Skeletal muscle satellite cell (primary cell): ENCODE data around the gene SLC16A12.
A peak's percentile ranks its signal among the peaks of the same experiment; 100 is the strongest.

Experiments
- H3K27me3 ChIP-seq: 2 replicates; pipeline ENCODE4 v1.7.0; 2013; ENCODE audit warnings: low read length; ENCODE audit not compliant: control insufficient read depth, insufficient read depth
- H3K36me3 ChIP-seq: 2 replicates; pipeline ENCODE4 v1.7.0; 2013; ENCODE audit warnings: mild to moderate bottlenecking, control low read depth, low read length; ENCODE audit not compliant: insufficient read depth
- H3K4me1 ChIP-seq: 2 replicates; pipeline ENCODE4 v1.7.0; 2013; ENCODE audit warnings: low read length; ENCODE audit not compliant: control insufficient read depth, insufficient read depth
- H3K4me2 ChIP-seq: 2 replicates; pipeline ENCODE4 v1.7.0; 2013; ENCODE audit warnings: mild to moderate bottlenecking, low read length
- H3K4me3 ChIP-seq: 2 replicates; pipeline ENCODE4 v1.7.0; 2013; ENCODE audit warnings: low read length
- H3K9ac ChIP-seq: 2 replicates; pipeline ENCODE4 v1.7.0; 2013; ENCODE audit warnings: mild to moderate bottlenecking, low read depth, low read length, moderate library complexity
- H3K9me3 ChIP-seq: replicated peaks from 2 replicates; pipeline ENCODE4 v1.7.0; 2013; ENCODE audit warnings: mild to moderate bottlenecking, control low read depth, low read length

Gene SLC16A12

DNA sequence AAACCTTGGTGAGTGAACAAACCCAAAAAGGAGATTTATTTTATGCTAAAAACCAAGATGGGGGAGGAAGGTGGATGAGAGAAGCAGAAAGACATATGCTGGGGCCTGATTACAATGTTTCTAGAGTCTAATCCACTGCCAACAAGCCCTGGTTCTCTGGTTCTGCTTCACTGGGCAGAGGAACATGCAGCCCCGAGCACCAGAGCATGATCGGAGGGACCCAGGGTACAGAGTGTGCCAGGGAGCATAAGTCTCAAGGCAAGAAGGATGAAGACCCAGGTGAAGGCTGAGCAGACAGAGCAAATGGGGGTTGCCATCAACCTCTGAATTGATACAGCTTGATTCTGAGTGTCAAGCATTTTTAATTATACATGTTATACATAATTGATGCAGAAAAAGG, 30.7 kb downstream of the SLC16A12 start:
- no peaks in the 10 kb centered on the region for H3K9me3 ChIP-seq
- H3K4me1 ChIP-seq = peaks cover 21% of the 10 kb centered on the region
- H3K4me3 ChIP-seq = no peak overlapping the region
- no peak overlapping the region for H3K9ac ChIP-seq
- H3K36me3 ChIP-seq = no peaks in the 10 kb centered on the region
- no peaks in the 10 kb centered on the region for H3K27me3 ChIP-seq
- no peak overlapping the region for H3K4me2 ChIP-seq

GRCh38 chr10:89503652-89504370, 31.6 kb downstream of the SLC16A12 start:
- H3K4me3 ChIP-seq = no peak overlapping the region
- no peaks in the 10 kb centered on the region for H3K36me3 ChIP-seq
- no peaks in the 10 kb centered on the region for H3K9me3 ChIP-seq
- no peak overlapping the region for H3K9ac ChIP-seq
- no peak overlapping the region for H3K4me2 ChIP-seq
- no peaks in the 10 kb centered on the region for H3K27me3 ChIP-seq
- H3K4me1 ChIP-seq = peaks cover 21% of the 10 kb centered on the region

GRCh38 chr10:89503151-89503550, 32.2 kb downstream of the SLC16A12 start:
- Histone ChIP-seq H3K36me3 (no peaks in the 10 kb centered on the region), H3K27me3 (no peaks in the 10 kb centered on the region), H3K4me2 (no peak overlapping the region), H3K4me1 (peaks cover 21% of the 10 kb centered on the region), H3K9ac (no peak overlapping the region), H3K4me3 (no peak overlapping the region), H3K9me3 (no peaks in the 10 kb centered on the region)

GRCh38 chr10:89502549-89502948, 32.8 kb downstream of the SLC16A12 start:
- Histone ChIP-seq H3K36me3 (no peaks in the 10 kb centered on the region), H3K4me2 (no peak overlapping the region), H3K9me3 (no peaks in the 10 kb centered on the region)

GRCh38 chr10:89494575-89494974, 40.8 kb downstream of the SLC16A12 start:
- Histone ChIP-seq H3K27me3 (no peaks in the 10 kb centered on the region), H3K4me1 (peaks cover 4% of the 10 kb centered on the region), H3K9ac (no peak overlapping the region), H3K9me3 (no peaks in the 10 kb centered on the region), H3K36me3 (no peaks in the 10 kb centered on the region), H3K4me3 (no peak overlapping the region), H3K4me2 (no peak overlapping the region)

More at GRCh38 chr10:89502549-89502948, 32.8 kb downstream of the SLC16A12 start:
- peaks cover 21% of the 10 kb centered on the region for H3K4me1 ChIP-seq
- H3K4me3 ChIP-seq = no peak overlapping the region
- H3K27me3 ChIP-seq = no peaks in the 10 kb centered on the region
- H3K9ac ChIP-seq = no peak overlapping the region

DNA sequence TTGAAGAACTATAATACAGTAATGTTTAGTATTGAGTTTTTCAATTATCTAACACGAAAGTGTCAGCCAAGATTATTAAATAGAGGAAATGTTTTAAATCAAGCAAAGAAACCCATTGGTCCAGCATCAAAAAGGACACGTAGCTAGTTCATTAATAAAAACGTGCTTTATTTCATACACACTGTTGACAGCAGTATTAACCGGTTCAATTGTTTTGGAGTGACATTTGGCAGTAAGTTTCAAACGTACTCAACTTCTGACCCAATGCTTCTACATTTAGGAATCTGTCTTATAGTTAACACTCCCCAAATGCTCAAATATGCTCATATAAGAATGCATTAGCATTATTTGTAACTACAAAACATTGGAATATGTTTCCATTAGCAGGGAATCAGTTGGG, 41.3 kb downstream of the SLC16A12 start:
- Histone ChIP-seq H3K4me2 (no peak overlapping the region), H3K9me3 (no peaks in the 10 kb centered on the region), H3K4me3 (no peak overlapping the region), H3K9ac (no peak overlapping the region), H3K27me3 (no peaks in the 10 kb centered on the region), H3K4me1 (peaks cover 4% of the 10 kb centered on the region), H3K36me3 (no peaks in the 10 kb centered on the region)

DNA sequence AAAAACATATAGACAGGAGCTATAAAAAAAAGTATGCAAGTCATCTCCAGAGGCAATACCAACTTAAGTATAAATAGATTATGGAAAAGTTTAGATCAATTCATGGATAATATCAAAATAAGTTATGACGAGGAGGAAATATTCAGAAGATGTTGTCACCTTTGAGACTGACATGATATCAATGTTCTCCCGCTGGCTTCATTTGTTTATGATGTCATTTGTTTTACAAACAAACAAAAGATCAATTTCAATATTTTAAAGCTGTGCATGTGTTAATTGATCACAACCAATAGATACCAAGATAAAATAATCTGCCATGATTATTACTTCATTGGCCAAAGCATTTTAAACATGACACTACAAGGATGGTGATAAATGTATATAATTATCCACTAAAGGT, 43.5 kb downstream of the SLC16A12 start:
- Histone ChIP-seq H3K4me1 (peaks cover 4% of the 10 kb centered on the region), H3K4me2 (no peak overlapping the region), H3K9me3 (no peaks in the 10 kb centered on the region), H3K9ac (no peak overlapping the region), H3K27me3 (no peaks in the 10 kb centered on the region), H3K36me3 (no peaks in the 10 kb centered on the region), H3K4me3 (no peak overlapping the region)

GRCh38 chr10:89490596-89491335, 44.6 kb downstream of the SLC16A12 start:
- Histone ChIP-seq H3K4me2 (no peak overlapping the region), H3K9ac (no peak overlapping the region), H3K27me3 (no peaks in the 10 kb centered on the region), H3K36me3 (no peaks in the 10 kb centered on the region), H3K4me1 (peaks cover 4% of the 10 kb centered on the region), H3K4me3 (no peak overlapping the region), H3K9me3 (no peaks in the 10 kb centered on the region)

DNA sequence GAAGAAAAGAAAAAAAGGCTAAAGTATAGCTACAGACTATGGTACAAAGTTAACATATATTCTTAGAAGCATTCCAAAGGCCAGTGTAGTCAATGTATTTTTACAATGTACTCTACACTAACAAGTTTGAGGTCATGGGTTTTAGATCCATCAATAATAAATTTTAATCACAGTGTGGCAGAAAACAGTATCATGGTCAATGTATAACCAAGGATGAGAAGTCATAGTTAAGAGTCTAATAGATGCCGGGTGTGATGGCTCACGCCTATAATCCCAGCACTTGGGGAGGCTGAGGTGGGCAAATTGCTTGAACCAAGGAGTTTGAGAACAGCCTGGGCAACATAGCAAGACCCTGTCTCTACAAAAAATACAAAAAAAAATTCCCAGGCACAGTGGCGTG, 53.1 kb downstream of the SLC16A12 start:
- no peaks in the 10 kb centered on the region for H3K9me3 ChIP-seq
- H3K9ac ChIP-seq = peak overlapping the region; percentile 86
- H3K27me3 ChIP-seq = no peaks in the 10 kb centered on the region
- H3K4me1 ChIP-seq = peaks cover 47% of the 10 kb centered on the region
- peak overlapping the region; percentile 51 for H3K4me2 ChIP-seq
- no peaks in the 10 kb centered on the region for H3K36me3 ChIP-seq
- H3K4me3 ChIP-seq = no peak overlapping the region

DNA sequence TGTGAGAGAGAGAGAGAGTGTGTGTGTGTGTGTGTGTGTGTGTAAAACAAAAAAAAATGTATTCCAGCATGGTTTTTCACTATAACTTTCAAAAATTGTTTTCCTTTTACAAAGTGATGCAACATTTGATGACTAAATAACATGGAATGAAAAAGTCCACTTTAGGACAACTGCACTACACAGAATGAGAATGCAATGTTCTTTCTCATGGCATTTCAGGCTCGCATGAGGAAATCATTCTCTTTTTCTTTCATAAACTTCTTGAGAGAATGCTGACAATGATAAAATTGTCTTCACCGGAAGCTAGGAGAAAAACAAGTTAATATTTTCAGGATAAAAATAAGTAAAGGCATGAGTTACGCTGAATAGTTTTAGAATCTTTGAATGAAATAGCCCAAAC, 53.7 kb downstream of the SLC16A12 start:
- Histone ChIP-seq H3K4me2 (peak overlapping the region; percentile 51), H3K27me3 (no peaks in the 10 kb centered on the region), H3K4me3 (no peak overlapping the region), H3K9ac (peak overlapping the region; percentile 86), H3K4me1 (peaks cover 52% of the 10 kb centered on the region), H3K36me3 (no peaks in the 10 kb centered on the region), H3K9me3 (no peaks in the 10 kb centered on the region)

DNA sequence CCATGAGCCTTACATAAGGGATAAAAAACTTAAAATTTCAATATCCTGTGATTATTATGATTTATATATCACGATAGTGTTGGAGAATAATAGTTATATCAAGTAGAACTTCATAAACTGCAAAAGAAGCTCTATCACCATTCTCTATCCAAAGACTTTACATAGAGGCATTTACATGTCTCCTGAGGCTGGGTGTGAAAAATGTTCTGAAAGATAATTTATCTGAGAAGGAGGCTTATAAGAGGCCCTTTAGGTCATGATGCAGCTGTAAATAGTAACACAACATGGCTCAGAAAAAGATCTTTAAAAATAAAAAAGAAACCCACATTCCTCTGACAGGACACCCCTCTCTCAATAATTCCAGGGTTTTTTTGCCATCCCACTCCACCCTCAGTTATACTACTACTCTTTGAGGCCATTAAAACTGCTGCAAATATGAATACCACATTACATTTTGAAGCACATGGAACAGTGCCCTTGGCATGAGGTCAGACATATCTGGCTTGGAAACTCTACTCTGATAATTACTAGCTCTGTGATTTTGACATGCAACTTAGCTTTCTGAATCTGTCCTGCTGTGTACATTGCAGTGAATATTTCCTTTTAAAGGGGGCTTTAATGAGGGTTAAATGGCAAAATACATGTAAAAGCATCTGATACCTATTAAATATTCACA, 55.5 kb downstream of the SLC16A12 start:
- Histone ChIP-seq H3K4me1 (peaks cover 69% of the 10 kb centered on the region), H3K27me3 (no peaks in the 10 kb centered on the region), H3K4me2 (no peak overlapping the region), H3K9ac (peak overlapping the region; percentile 51), H3K9me3 (no peaks in the 10 kb centered on the region), H3K36me3 (no peaks in the 10 kb centered on the region), H3K4me3 (no peak overlapping the region)
